ENCODE measurements around the gene GNG14. TPM values are rescaled to one million over a fixed set of nuclear protein-coding genes. Genes with fewer than 3 reads are reported as not detected.

GNG14 gene
- total RNA-seq, 1 experiment from 2014 or later: not detected

GRCh38 chr19:12708641-12709040 lies 20.8 kb downstream of the GNG14 start:
- POLR2A ChIA-PET: no interaction called here
- CTCF ChIA-PET: interaction anchor here (0.6 kb wide), 1 partner anchor 52 kb away, joined by 5 read pairs; no protein-coding TSS in a partner anchor
- no TSS peak for BruUV-seq (replicated peaks)

More at GRCh38 chr19:12708641-12709040, 20.8 kb downstream of the GNG14 start:
- no peaks in the 10 kb centered on the region for H3K27me3 ChIP-seq (ENCODE audit: insufficient read depth, low read length)
- H3K36me3 ChIP-seq (ENCODE audit: control insufficient read depth in 1 of 2, insufficient read depth in 2 of 2, low read length in 2 of 2): peaks cover 46 to 63% of the 10 kb centered on the region in 2 experiments
- ATAC-seq (no peak), DNase-seq (ENCODE audit: low read depth, low spot score) (no peak)
- no peak overlapping the region for H3K4me2 ChIP-seq (ENCODE audit: low read length)
- H4K20me1 ChIP-seq (ENCODE audit: insufficient read depth): no peaks in the 10 kb centered on the region
- no peaks in the 10 kb centered on the region for H3K4me1 ChIP-seq (ENCODE audit: control insufficient read depth in 1 of 2, insufficient read depth in 2 of 2, low read length in 2 of 2)
- TF ChIP-seq ZBTB33 (IDR thresholded peaks at IDR 0.05; ENCODE audit: extremely low read depth, insufficient replicate concordance, low read length) (no peak), REST (IDR thresholded peaks at IDR 0.05; ENCODE audit: low read depth) (no peak), CBX3 (IDR thresholded peaks at IDR 0.05; ENCODE audit: low read depth) (no peak), TCF7L2 (IDR thresholded peaks at IDR 0.05; ENCODE audit: borderline replicate concordance, extremely low read depth, insufficient read depth, insufficient read length) (no peak), MAX (IDR thresholded peaks at IDR 0.05) (no peak), ATF3 (IDR thresholded peaks at IDR 0.05) (no peak), CTCF (IDR thresholded peaks at IDR 0.05 in 2 of 3, conservative IDR thresholded peaks at IDR 0.05 in 1 of 3; ENCODE audit: borderline replicate concordance in 1 of 3, insufficient read depth in 1 of 3, low read depth in 2 of 3, low read length in 2 of 3) (no peak), SRF (IDR thresholded peaks at IDR 0.05; ENCODE audit: low read depth) (no peak)
- H3K9ac ChIP-seq (ENCODE audit: low read length): no peak overlapping the region
- H3K27ac ChIP-seq (ENCODE audit: low read depth, low read length): no peak overlapping the region
- H3K4me3 ChIP-seq (replicated peaks in 1 of 2; ENCODE audit: low read depth in 1 of 2, low read length in 2 of 2): no peak overlapping the region
- peaks cover 16% of the 10 kb centered on the region; the same call in 1 of the 2 replicates for H3K79me2 ChIP-seq (ENCODE audit: insufficient read depth, low read length)
- no peaks in the 10 kb centered on the region for H3K9me3 ChIP-seq (ENCODE audit: control insufficient read depth in 1 of 2, insufficient read depth in 1 of 2, low read depth in 1 of 2, low read length in 2 of 2)
- RAD21 ChIA-PET (ENCODE audit: low non-redundant PET in 1 of 2, low total read pairs in 2 of 2, uncharacterized antibody in 2 of 2, unreplicated experiment in 2 of 2): no interaction called here
- intact Hi-C loops (cut with micrococcal nuclease): no loop called here
- no peak overlapping the region for H2AFZ ChIP-seq (ENCODE audit: low read depth, low read length, poor library complexity, severe bottlenecking)
- no peaks in the 10 kb centered on the region for H3K9me2 ChIP-seq (ENCODE audit: insufficient read depth)
